Ishikawa (cell line): ENCODE results near the gene TMEM198.

Source experiments
- CEBPB ChIP-seq: IDR thresholded peaks from 2 replicates; pipeline ENCODE4 v1.6.1; 2012
- CREB1 ChIP-seq: IDR thresholded peaks from 2 replicates; pipeline ENCODE4 v1.6.1; 2012; ENCODE audit warnings: low read depth
- EGR1 ChIP-seq: IDR thresholded peaks from 2 replicates; pipeline ENCODE4 v1.6.1; 2012
- EP300 ChIP-seq: IDR thresholded peaks from 2 replicates; pipeline ENCODE4 v1.6.1; 2012; ENCODE audit warnings: borderline replicate concordance
- FOXM1 ChIP-seq: IDR thresholded peaks from 2 replicates; pipeline ENCODE4 v1.6.1; 2012; ENCODE audit warnings: low read depth, borderline replicate concordance
- MAX ChIP-seq: IDR thresholded peaks from 2 replicates; pipeline ENCODE4 v1.6.1; 2012
- NFIC ChIP-seq: IDR thresholded peaks from 2 replicates; pipeline ENCODE4 v1.6.1; 2012
- RAD21 ChIP-seq: IDR thresholded peaks from 2 replicates; pipeline ENCODE4 v1.6.1; 2012; ENCODE audit warnings: low read depth
- REST ChIP-seq: IDR thresholded peaks from 2 replicates; pipeline ENCODE4 v1.6.1; 2012; ENCODE audit warnings: low read depth, mild to moderate bottlenecking
- TAF1 ChIP-seq: IDR thresholded peaks from 2 replicates; pipeline ENCODE4 v1.6.1; 2012; ENCODE audit warnings: low read depth, mild to moderate bottlenecking
- TCF12 ChIP-seq: IDR thresholded peaks from 2 replicates; pipeline ENCODE4 v1.6.1; 2012; ENCODE audit warnings: low read depth
- TEAD4 ChIP-seq: IDR thresholded peaks from 2 replicates; pipeline ENCODE4 v1.6.1; 2012
- USF1 ChIP-seq: IDR thresholded peaks from 2 replicates; pipeline ENCODE4 v1.6.1; 2012
- YY1 ChIP-seq: IDR thresholded peaks from 2 replicates; pipeline ENCODE4 v1.6.1; 2012; ENCODE audit warnings: low read depth
- ZBTB7A ChIP-seq: IDR thresholded peaks from 2 replicates; pipeline ENCODE4 v1.6.1; 2012; ENCODE audit warnings: low read depth

Gene TMEM198

GRCh38 chr2:219563271-219563928 is 19.6 kb downstream of the TMEM198 start:
- no peak for TF ChIP-seq FOXM1
- TF ChIP-seq REST = no peak

- TF ChIP-seq REST = no peak
- TF ChIP-seq RAD21 = no peak
- no peak for TF ChIP-seq TAF1
- TF ChIP-seq NFIC = no peak
- no peak for TF ChIP-seq USF1
Measured at GRCh38 chr2:219565130-219566080, 21.6 kb downstream of the TMEM198 start.

GRCh38 chr2:219566640-219567039 is 22.8 kb downstream of the TMEM198 start:
- no peak for TF ChIP-seq CEBPB
- TF ChIP-seq FOXM1 = no peak
- no peak for TF ChIP-seq TAF1
- no peak for TF ChIP-seq REST

GRCh38 chr2:219567131-219567530 is 23.3 kb downstream of the TMEM198 start:
- TF ChIP-seq USF1 (no peak), ZBTB7A (no peak), EGR1 (no peak), NFIC (no peak), RAD21 (no peak), EP300 (no peak), CREB1 (no peak), TCF12 (no peak), REST (no peak), MAX (no peak), TAF1 (no peak), FOXM1 (no peak), TEAD4 (no peak), CEBPB (no peak), YY1 (no peak)
